Activated CD8-positive, alpha-beta T cell treated with anti-CD3 and anti-CD28 coated beads for 36 hours (primary cell): ENCODE measurements around the gene INPP5D. TPM values are rescaled to one million over a fixed set of nuclear protein-coding genes. Genes with fewer than 3 reads are reported as not detected.

Source experiments
- ATAC-seq: fragments of 200-7000 bp; cut with Tn5 transposase; one replicate; pipeline ENCODE4 v1.10.0; 2021; ENCODE audit warnings: mild to moderate bottlenecking, moderate library complexity
- CTCF ChIA-PET: fragments of 350-600 bp; sonication (Branson Sonifier 250); formaldehyde crosslinking; loops from one replicate; lab custom pipeline; 2021; ENCODE audit warnings: antibody characterized with exemption; lab: Charles Lee
- POLR2A ChIA-PET: fragments of 350-600 bp; sonication (Branson Sonifier 250); formaldehyde crosslinking; loops from one replicate; lab custom pipeline; 2021; ENCODE audit warnings: antibody characterized with exemption; lab: Charles Lee
- DNase-seq: peaks from one replicate; pipeline ENCODE4 v3.0.0-alpha.2; 2020
- H3K27ac Mint-ChIP-seq: one replicate; pipeline ENCODE4 v1.8.0; 2021; ENCODE audit warnings: mild to moderate bottlenecking, mixed read lengths
- H3K27me3 Mint-ChIP-seq: one replicate; pipeline ENCODE4 v1.8.0; 2021; ENCODE audit warnings: mixed read lengths
- H3K36me3 Mint-ChIP-seq: one replicate; pipeline ENCODE4 v1.8.0; 2021; ENCODE audit warnings: low read depth, mixed read lengths
- H3K4me1 Mint-ChIP-seq: one replicate; pipeline ENCODE4 v1.8.0; 2021; ENCODE audit warnings: low read depth, mixed read lengths
- H3K4me3 Mint-ChIP-seq: one replicate; pipeline ENCODE4 v1.8.0; 2021; ENCODE audit warnings: mild to moderate bottlenecking, moderate library complexity, mixed read lengths
- H3K9me3 Mint-ChIP-seq: one replicate; pipeline ENCODE4 v1.8.0; 2021; ENCODE audit warnings: mixed read lengths
- intact Hi-C: fragments of 100-400 bp; cut with micrococcal nuclease; formaldehyde crosslinking; loops from one replicate; pipeline ENCODE4 v1.10.0; 2022
- total RNA-seq, 2 experiments: library from RNA; stranded (reverse); gene quantifications; one replicate each; pipeline ENCODE4 v1.2.3, GENCODE V29; 2021
- TF ChIP-seq, protein P1 (sequence below): fragments of 200-600 bp; IDR thresholded peaks from one replicate; pipeline ENCODE4 v1.8.0; 2022; ENCODE audit warnings: antibody characterized with exemption, mild to moderate bottlenecking

The INPP5D gene
- total RNA-seq, 2 experiments from 2014 or later, result 38.6 to 40.2 TPM

DNA sequence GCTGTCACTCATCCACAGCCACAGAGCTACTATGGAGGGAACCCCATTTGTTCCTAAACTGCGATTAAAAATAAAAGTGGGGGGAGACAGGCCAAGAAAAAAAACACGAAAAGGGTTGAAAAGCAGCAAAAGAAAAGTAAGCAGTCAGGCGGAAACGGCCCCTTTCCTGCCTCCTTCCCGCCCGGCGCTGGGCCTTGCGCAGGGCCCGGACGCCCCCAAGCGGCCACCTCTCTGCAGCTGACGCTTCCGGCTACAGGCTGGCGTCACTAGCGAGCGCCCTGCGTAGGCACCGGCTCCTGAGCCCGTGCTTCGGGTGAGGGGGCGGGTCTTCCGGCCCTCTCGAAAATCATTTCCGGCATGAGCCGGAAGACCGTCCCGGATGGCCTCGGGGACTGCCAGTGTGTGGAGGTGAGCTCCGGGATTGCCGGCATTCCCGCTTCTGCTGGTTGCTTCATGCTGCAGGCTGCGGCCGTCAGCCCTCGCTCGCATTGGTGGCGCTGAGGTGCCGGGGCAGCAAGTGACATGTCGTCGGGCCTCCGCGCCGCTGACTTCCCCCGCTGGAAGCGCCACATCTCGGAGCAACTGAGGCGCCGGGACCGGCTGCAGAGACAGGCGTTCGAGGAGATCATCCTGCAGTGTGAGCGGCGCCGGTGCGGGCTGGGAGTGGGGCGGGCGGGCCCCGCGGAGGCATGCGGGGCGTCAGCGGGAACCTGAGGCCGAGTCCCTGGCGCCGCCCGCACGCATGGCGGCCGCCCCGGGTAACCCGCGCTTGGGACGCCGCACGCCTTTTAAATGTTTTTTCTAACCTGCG lies 191.4 kb downstream of the INPP5D start, which contains the start of gene ATG16L1:
Gene ATG16L1 (plus strand): TSS at position 368 of the 811 bp plus-strand sequence. CDS start 155 bp downstream, at position 523.
- TF ChIP-seq, protein P1, sequence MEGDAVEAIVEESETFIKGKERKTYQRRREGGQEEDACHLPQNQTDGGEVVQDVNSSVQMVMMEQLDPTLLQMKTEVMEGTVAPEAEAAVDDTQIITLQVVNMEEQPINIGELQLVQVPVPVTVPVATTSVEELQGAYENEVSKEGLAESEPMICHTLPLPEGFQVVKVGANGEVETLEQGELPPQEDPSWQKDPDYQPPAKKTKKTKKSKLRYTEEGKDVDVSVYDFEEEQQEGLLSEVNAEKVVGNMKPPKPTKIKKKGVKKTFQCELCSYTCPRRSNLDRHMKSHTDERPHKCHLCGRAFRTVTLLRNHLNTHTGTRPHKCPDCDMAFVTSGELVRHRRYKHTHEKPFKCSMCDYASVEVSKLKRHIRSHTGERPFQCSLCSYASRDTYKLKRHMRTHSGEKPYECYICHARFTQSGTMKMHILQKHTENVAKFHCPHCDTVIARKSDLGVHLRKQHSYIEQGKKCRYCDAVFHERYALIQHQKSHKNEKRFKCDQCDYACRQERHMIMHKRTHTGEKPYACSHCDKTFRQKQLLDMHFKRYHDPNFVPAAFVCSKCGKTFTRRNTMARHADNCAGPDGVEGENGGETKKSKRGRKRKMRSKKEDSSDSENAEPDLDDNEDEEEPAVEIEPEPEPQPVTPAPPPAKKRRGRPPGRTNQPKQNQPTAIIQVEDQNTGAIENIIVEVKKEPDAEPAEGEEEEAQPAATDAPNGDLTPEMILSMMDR, result peak; percentile 83
- ATAC-seq (peak; percentile 88), DNase-seq (peak; percentile 97)
- POLR2A ChIA-PET, result interaction anchor here (0.5 to 4.0 kb wide), 17 partner anchors 9 to 192 kb away, joined by 3 to 27 read pairs (median 3); partner anchors contain the start of gene INPP5D
- Mint-ChIP-seq H3K4me3 (peak within 1 kb of the TSS; percentile 92), H3K4me1 (peaks cover 63% of the 10 kb centered on the region), H3K9me3 (no peaks in the 10 kb centered on the region), H3K27ac (peak within 1 kb of the TSS; percentile 100), H3K36me3 (peaks cover 20% of the 10 kb centered on the region), H3K27me3 (no peaks in the 10 kb centered on the region)
- intact Hi-C loops, result loop anchor here (5.0 to 10.0 kb wide), 2 partner anchors 189 to 377 kb away; partner anchors contain the start of genes INPP5D and SNORC
- CTCF ChIA-PET, result interaction anchor here (0.7 to 6.0 kb wide), 22 partner anchors 11 to 398 kb away, joined by 3 to 30 read pairs (median 4); partner anchors contain the start of gene INPP5D

DNA sequence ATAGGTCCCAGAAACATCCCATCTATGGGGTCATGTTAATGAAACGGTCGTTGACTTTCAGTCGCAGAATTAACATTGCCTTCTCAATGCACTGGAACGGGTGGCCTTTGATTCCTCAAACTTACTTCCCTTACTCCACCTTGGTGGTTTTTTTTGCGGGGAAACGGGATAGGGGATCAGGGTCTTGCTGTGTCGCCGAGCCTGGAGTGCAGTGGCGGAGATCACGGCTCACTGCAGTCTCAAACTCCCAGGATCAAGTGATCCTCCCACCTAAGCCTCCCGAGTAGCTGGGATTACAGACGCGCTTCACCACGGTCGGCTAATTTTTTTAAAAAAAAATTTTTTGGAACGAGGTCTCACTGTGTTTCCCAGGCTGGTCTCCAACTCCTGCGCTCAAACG lies 192.1 kb downstream of the INPP5D start:
- Mint-ChIP-seq H3K36me3 (peaks cover 20% of the 10 kb centered on the region), H3K4me3 (peak overlapping the region; percentile 92), H3K27ac (peak overlapping the region; percentile 100), H3K9me3 (no peaks in the 10 kb centered on the region), H3K4me1 (peaks cover 61% of the 10 kb centered on the region), H3K27me3 (no peaks in the 10 kb centered on the region)
- POLR2A ChIA-PET, result interaction anchor here (1.1 to 4.0 kb wide), 8 partner anchors 10 to 192 kb away, joined by 3 to 27 read pairs (median 4); partner anchors contain the start of gene INPP5D
- no peak for ATAC-seq
- CTCF ChIA-PET, result interaction anchor here (0.7 to 6.0 kb wide), 9 partner anchors 11 to 399 kb away, joined by 3 to 30 read pairs (median 7); partner anchors contain the start of gene INPP5D
- no peak for DNase-seq
- TF ChIP-seq, protein P1, result no peak
- intact Hi-C loops, result loop anchor here (5.0 to 10.0 kb wide), 2 partner anchors 190 to 377 kb away; partner anchors contain the start of genes INPP5D and SNORC

DNA sequence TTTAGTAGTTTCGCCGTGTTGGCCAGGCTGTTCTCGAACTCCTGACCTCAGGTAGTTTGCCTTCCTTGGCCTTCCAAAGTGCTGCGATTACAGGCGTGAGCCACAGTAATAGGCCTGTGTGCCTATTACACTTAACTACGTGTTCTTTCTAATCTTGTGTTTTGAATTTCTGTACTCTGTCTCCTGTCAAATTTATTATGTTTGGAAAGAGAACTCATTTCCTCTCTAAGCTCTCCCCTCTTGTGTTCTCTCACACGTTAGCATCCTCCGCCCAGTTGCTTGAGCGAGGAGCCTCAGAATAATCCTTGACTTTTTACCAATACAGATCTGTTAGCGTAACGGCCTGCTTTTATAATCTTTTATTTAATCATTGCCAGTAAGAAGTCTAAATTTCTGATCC lies 195.0 kb downstream of the INPP5D start:
- CTCF ChIA-PET, result interaction anchor here (0.9 to 6.0 kb wide), 4 partner anchors 9 to 201 kb away, joined by 3 to 30 read pairs (median 7); no protein-coding TSS in a partner anchor
- H3K4me1 Mint-ChIP-seq, result peaks cover 63% of the 10 kb centered on the region
- POLR2A ChIA-PET, result interaction anchor here (1.1 kb wide), 1 partner anchor 402 kb away, joined by 3 read pairs; no protein-coding TSS in a partner anchor
- H3K27me3 Mint-ChIP-seq, result no peaks in the 10 kb centered on the region
- intact Hi-C loops, result loop anchor here (10.0 kb wide), 1 partner anchor 380 kb away; the partner anchor contains the start of gene SNORC
- H3K9me3 Mint-ChIP-seq, result no peaks in the 10 kb centered on the region
- ATAC-seq, result no peak
- TF ChIP-seq, protein P1, result no peak
- H3K4me3 Mint-ChIP-seq, result no peak overlapping the region
- peaks cover 37% of the 10 kb centered on the region for H3K36me3 Mint-ChIP-seq
- peak overlapping the region; percentile 71 for H3K27ac Mint-ChIP-seq
- DNase-seq, result no peak

DNA sequence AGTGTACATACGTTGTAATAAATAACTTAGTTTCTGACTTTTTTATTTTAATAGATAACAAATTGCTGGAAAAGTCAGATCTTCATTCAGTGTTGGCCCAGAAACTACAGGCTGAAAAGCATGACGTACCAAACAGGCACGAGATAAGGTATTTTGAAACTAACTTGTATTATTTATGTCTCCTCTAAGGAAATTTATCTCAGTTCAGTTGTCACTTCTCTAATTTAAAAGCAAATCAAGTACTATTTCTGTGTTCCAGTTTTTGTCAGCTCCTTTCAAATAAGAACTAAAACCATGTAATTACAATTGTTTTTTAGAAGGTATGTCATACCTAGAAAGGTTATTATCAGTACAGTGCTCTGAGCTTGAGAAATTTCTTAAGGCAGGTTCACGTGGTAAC lies 195.9 kb downstream of the INPP5D start:
- intact Hi-C loops, result loop anchor here (10.0 kb wide), 1 partner anchor 381 kb away; the partner anchor contains the start of gene SNORC
- H3K27ac Mint-ChIP-seq, result no peak overlapping the region
- peaks cover 60% of the 10 kb centered on the region for H3K4me1 Mint-ChIP-seq
- POLR2A ChIA-PET, result interaction anchor here (1.8 to 1.9 kb wide), 2 partner anchors 11 to 16 kb away, joined by 4 to 6 read pairs; no protein-coding TSS in a partner anchor
- CTCF ChIA-PET, result interaction anchor here (0.6 to 6.0 kb wide), 5 partner anchors 8 to 202 kb away, joined by 3 to 30 read pairs (median 5); no protein-coding TSS in a partner anchor
- ATAC-seq (no peak), DNase-seq (no peak)
- H3K36me3 Mint-ChIP-seq, result peaks cover 41% of the 10 kb centered on the region
- TF ChIP-seq, protein P1, result no peak
- no peaks in the 10 kb centered on the region for H3K9me3 Mint-ChIP-seq
- H3K4me3 Mint-ChIP-seq, result no peak overlapping the region
- no peaks in the 10 kb centered on the region for H3K27me3 Mint-ChIP-seq

Other genes starting within 250 kb of the INPP5D start
- 1 to 10 TPM; 2.1 to 2.4 TPM for gene SNORC, start 190.1 kb upstream of the INPP5D start, total RNA-seq
- gene NGEF, start 47.1 kb upstream of the INPP5D start, total RNA-seq, result under 1 TPM in 1 of 2 experiments, not detected in 1; 0.63 TPM
- gene NEU2, start 27.7 kb upstream of the INPP5D start, total RNA-seq, result not detected
- gene ATG16L1, start 191.3 kb downstream of the INPP5D start, total RNA-seq, result 10 to 100 TPM; 22.1 to 24.4 TPM
- gene SAG, start 247.5 kb downstream of the INPP5D start, total RNA-seq, result not detected